HL-60/S4 treated with phorbol 12-myristate 13-acetate at 8.2 ng/mL for 4 days and 3 days (cell line): ENCODE data around the gene AXIN1.

Experiments
- in situ Hi-C: fragments of 300-500 bp; cut with MboI; formaldehyde crosslinking; loops from 2 replicates; pipeline ENCODE4 v1.15.0; 2022; ENCODE audit warnings: low sequenced_read_pairs

Gene AXIN1

GRCh38 chr16:307691-308312, 44.7 kb downstream of the AXIN1 start:
- in situ Hi-C loops, result no loop called here

GRCh38 chr16:306911-307370, 45.6 kb downstream of the AXIN1 start:
- in situ Hi-C loops, result no loop called here

- in situ Hi-C loops, result no loop called here
Measured at GRCh38 chr16:305916-306626, 46.5 kb downstream of the AXIN1 start.

GRCh38 chr16:303760-304505, 48.6 kb downstream of the AXIN1 start:
- in situ Hi-C loops, result no loop called here

GRCh38 chr16:301950-302349, 50.6 kb downstream of the AXIN1 start:
- in situ Hi-C loops, result no loop called here

- in situ Hi-C loops, result no loop called here
Measured at GRCh38 chr16:301235-301634, 51.3 kb downstream of the AXIN1 start.

- in situ Hi-C loops, result no loop called here
Measured at GRCh38 chr16:297832-298231, 54.7 kb downstream of the AXIN1 start.

GRCh38 chr16:296806-297510, 55.6 kb downstream of the AXIN1 start:
- in situ Hi-C loops, result no loop called here

GRCh38 chr16:296276-296675, 56.2 kb downstream of the AXIN1 start:
- in situ Hi-C loops, result no loop called here

- in situ Hi-C loops, result no loop called here
Measured at GRCh38 chr16:293043-293775, 59.3 kb downstream of the AXIN1 start.

- in situ Hi-C loops, result no loop called here
Measured at GRCh38 chr16:291539-291938, 61.0 kb downstream of the AXIN1 start.

GRCh38 chr16:290681-291405, 61.7 kb downstream of the AXIN1 start:
- in situ Hi-C loops, result no loop called here

GRCh38 chr16:290015-290680, 62.4 kb downstream of the AXIN1 start:
- in situ Hi-C loops, result no loop called here

- in situ Hi-C loops, result no loop called here
Measured at GRCh38 chr16:289395-289997, 63.0 kb downstream of the AXIN1 start.

GRCh38 chr16:287981-288920, 64.3 kb downstream of the AXIN1 start:
- in situ Hi-C loops, result no loop called here

- in situ Hi-C loops, result no loop called here
Measured at GRCh38 chr16:287298-287811, 65.2 kb downstream of the AXIN1 start.

- in situ Hi-C loops, result no loop called here
Measured at GRCh38 chr16:286491-287297, 65.8 kb downstream of the AXIN1 start.
